GM12891 (cell line): ENCODE results near the gene RMDN2.

Source experiments
- PAX5 ChIP-seq: IDR thresholded peaks from 2 replicates; pipeline ENCODE4 v1.6.1; 2011; ENCODE audit warnings: low read length, moderate library complexity, mild to moderate bottlenecking; ENCODE audit not compliant: insufficient read depth, severe bottlenecking
- POLR2A ChIP-seq: IDR thresholded peaks from 2 replicates; pipeline ENCODE4 v1.6.1; 2011; ENCODE audit warnings: low read depth, low read length, control low read depth
- POLR2AphosphoS5 ChIP-seq: IDR thresholded peaks from 2 replicates; pipeline ENCODE4 v1.6.1; 2011; ENCODE audit warnings: low read depth, low read length, control low read depth
- POU2F2 ChIP-seq: IDR thresholded peaks from 2 replicates; pipeline ENCODE4 v1.6.1; 2011; ENCODE audit warnings: low read depth, mild to moderate bottlenecking, control low read depth, low read length, moderate library complexity
- SPI1 ChIP-seq: IDR thresholded peaks from 2 replicates; pipeline ENCODE4 v1.6.1; 2011; ENCODE audit warnings: low read depth, low read length, control low read depth
- TAF1 ChIP-seq: IDR thresholded peaks from 2 replicates; pipeline ENCODE4 v1.6.1; 2011; ENCODE audit warnings: low read depth, low read length, control low read depth

DNA sequence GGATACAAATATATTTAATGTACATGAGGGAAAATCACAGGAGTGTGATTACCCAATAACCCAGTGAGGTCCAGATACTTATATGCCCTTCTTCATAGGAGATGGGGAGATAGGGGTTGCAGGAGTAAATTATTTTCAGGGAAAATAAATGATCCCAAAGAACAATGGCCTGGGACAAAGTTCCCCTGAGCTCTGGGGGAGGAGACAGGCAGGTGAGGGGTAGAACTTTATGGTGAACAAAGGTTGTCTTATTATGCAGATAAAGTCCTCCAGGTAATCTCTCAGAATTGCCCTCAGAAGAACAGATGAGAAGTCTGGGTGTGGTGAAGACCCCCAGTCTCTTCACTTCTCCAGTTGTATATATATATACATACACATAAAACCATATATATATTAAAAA lies 22.1 kb upstream of the RMDN2 start:
- TF ChIP-seq POLR2A, result no peak
- TF ChIP-seq TAF1, result no peak
- TF ChIP-seq POLR2AphosphoS5, result no peak
- no peak for TF ChIP-seq SPI1
- no peak for TF ChIP-seq POU2F2
- TF ChIP-seq PAX5, result no peak
